Fibroblast of pulmonary artery (primary cell): ENCODE results near the gene ORC5.

Source experiments
- DNase-seq: peaks from one replicate; pipeline ENCODE4 v3.0.0-alpha.2; 2010; ENCODE audit warnings: low read depth
- H3K4me3 ChIP-seq: replicated peaks from 2 replicates; pipeline ENCODE4 v1.5.1; 2011; ENCODE audit warnings: low read depth, mild to moderate bottlenecking, control low read depth, low read length, moderate library complexity
- TF ChIP-seq, protein P1 (sequence below): IDR thresholded peaks from 2 replicates; pipeline ENCODE4 v1.5.1; 2011; ENCODE audit warnings: mild to moderate bottlenecking, control low read depth, low read length, inconsistent platforms; ENCODE audit errors: missing control alignments

Gene ORC5

DNA sequence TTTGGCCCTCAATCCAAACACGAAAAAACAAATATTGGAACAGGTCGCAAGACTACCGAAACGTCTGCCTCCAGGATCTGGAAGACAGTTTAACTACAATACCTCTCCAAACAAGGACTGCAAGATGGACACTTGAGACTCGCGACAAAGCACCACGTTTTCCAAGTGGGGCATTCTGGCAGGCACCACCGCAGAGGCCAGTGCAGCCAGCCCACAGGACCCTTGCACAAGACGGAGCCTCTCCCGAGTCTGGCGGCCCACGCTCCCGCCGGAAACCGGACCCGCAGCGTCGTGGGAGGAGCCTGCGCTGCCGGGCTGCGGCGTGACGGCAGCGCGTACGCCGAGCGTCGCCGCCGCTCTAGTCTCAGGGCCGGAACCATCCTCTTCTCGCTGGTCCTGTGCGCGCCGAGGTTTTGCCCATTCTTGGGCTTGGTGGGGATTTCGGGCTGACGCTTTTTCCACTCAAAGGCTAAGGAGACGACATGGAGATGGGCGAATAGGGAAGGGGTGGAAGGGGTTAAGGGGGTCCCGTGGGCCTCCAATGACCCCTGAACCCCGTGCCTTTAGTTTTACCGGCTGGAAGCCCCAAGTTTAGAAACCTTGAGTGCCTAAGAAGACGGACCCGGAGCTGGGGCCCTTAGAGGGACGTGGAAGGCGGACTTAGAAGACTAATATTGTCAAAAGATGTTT lies at the start of gene ORC5:
Gene ORC5 (minus strand): TSS at position 283 of the 690 bp plus-strand sequence. CDS start 109 bp downstream, at position 174.
- DNase-seq, result peak; percentile 85
- TF ChIP-seq, protein P1, sequence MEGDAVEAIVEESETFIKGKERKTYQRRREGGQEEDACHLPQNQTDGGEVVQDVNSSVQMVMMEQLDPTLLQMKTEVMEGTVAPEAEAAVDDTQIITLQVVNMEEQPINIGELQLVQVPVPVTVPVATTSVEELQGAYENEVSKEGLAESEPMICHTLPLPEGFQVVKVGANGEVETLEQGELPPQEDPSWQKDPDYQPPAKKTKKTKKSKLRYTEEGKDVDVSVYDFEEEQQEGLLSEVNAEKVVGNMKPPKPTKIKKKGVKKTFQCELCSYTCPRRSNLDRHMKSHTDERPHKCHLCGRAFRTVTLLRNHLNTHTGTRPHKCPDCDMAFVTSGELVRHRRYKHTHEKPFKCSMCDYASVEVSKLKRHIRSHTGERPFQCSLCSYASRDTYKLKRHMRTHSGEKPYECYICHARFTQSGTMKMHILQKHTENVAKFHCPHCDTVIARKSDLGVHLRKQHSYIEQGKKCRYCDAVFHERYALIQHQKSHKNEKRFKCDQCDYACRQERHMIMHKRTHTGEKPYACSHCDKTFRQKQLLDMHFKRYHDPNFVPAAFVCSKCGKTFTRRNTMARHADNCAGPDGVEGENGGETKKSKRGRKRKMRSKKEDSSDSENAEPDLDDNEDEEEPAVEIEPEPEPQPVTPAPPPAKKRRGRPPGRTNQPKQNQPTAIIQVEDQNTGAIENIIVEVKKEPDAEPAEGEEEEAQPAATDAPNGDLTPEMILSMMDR, result no peak
- peak within 1 kb of the TSS; percentile 84 for H3K4me3 ChIP-seq

DNA sequence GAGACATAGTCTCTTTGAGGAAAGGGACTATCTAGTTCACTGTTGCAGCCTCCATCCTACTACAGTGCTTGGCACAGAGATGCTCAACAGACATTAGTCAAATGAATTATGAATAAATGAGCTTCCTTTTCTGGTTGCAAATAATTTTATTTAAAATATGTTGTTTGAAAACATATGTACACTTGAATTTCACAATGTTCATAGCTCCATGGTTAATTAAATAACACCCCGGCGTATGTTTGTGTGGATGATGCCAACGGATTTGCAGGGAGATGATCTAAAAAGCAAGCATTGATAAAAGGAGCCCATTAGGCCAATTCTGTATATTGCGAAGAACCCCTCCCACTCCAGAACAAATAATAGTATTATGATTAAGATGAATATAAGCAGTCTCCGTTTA lies 47.8 kb upstream of the ORC5 start:
- H3K4me3 ChIP-seq, result no peak overlapping the region
- TF ChIP-seq, protein P1, result no peak
- DNase-seq, result no peak

DNA sequence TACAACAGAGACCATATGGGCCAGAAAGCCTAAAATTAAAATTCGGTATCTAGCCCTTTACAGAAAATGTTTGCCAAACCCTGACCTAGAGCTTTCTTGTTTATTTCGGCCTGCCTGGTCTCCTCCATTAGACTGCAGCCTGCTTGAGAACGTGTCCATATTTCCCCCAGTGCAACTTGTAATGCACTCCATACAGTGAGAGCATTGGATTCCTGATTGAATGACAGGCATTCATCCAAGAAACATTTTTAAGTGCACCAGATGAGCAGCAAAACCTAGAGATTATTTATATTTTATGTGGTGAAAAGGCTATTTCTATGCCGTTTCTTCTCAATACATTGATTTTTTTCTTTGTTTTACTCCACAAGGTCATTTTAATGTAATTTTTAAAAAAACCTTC lies 47.4 kb upstream of the ORC5 start:
- TF ChIP-seq, protein P1, result no peak
- no peak overlapping the region for H3K4me3 ChIP-seq
- no peak for DNase-seq

DNA sequence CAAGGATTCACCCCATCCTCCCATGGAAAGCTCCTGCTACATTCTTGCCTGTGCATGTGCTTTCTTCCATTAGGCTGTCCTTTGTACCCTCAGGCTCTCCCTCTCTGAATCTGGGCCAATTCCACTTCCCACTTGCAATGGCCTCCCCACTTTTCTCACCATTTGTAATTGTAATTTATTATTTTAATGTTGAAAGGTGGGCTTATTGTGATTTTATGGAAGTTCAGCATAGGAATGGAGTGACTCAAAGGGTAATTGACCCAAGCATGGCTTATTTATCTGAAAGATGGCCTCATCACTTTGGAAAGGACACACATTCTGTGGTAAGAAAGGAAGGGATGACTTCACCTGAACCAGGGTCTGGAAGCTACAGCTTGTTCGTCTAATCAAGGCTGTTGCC lies 46.9 kb upstream of the ORC5 start:
- no peak overlapping the region for H3K4me3 ChIP-seq
- TF ChIP-seq, protein P1, result no peak
- no peak for DNase-seq

DNA sequence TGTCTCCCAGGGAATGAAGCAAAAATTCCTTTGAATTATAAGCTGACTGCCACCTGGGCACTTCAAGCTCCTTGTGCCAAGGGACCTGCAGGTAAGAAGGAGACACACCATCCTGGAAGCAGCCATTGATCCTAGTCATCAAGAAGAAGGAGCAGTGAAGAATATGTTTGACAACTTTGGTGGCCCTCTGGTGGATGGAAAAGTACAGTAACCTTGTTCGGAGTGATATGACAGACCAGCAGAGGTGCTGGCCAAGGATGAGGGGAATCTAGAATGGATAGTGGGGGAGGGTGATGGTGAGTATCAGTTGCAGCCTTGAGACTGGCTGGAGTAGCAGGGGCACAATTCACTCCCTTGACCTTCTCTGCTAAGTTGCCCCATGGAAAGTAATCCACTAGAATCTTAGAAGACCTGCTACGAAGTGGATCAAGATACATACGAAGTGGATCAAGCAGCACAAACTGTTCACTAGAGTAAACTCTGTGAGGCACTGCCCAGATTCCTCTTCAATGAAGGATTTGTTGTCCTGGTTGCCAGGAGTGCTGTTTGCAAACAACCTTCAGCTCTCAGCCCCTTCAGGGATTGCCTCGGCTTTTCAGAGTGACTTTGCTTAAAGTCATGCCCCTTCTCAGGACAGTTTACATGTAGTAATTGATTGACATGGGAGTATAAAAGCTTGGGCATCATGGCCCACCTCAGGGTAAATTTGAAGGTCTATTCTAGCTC lies 44.8 kb upstream of the ORC5 start:
- H3K4me3 ChIP-seq, result no peak overlapping the region
- TF ChIP-seq, protein P1, result peak; percentile 24
- peak; percentile 22 for DNase-seq

DNA sequence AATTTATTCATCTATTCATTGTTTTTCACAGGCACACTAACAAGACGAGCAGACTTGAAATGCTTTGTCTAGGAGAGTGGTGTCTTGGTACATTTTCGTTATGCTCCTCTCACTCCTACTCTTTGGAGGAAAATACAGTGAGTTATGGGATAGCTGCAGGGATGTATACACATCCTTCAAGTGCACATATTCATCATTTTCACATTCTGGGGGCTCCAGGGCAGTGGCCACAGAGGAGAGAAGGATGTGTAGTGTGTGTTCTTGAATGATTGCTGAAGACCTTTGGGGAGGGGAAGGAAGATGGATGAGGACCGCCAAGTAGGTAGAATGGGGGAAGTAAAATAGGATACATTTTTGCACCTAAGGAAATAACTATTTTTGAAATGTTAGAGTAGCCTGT lies 34.8 kb upstream of the ORC5 start:
- no peak for DNase-seq
- TF ChIP-seq, protein P1, result no peak
- no peak overlapping the region for H3K4me3 ChIP-seq
